H54 (cell line): ENCODE results near the gene FAM151B.
"Not testable (repeated sequence)": the region's sequence is repeated elsewhere in the genome, so short reads cannot be mapped to it uniquely, and the experiment has no call there.

Source experiments
- DNase-seq: peaks from one replicate; pipeline ENCODE4 v3.0.0; 2011; ENCODE audit warnings: low spot score, mixed read lengths; ENCODE audit not compliant: insufficient read length
- FAIRE-seq: peaks from 3 replicates; lab custom pipeline; 2011; peaks lifted over from hg19 to GRCh38; lab: Jason Lieb, UNC
- POLR2A ChIP-seq: IDR thresholded peaks from 2 replicates; pipeline ENCODE4 v1.6.1; 2011; ENCODE audit warnings: low read depth, mild to moderate bottlenecking, low read length

Gene FAM151B

GRCh38 chr5:80541392-80541791 is 53.5 kb downstream of the FAM151B start:
- no peak for FAIRE-seq

GRCh38 chr5:80554646-80555045 is 66.7 kb downstream of the FAM151B start:
- FAIRE-seq (no peak), DNase-seq (no peak)
- TF ChIP-seq POLR2A: no peak

More at GRCh38 chr5:80541392-80541791, 53.5 kb downstream of the FAM151B start:
- no peak for DNase-seq
- no peak for TF ChIP-seq POLR2A

- TF ChIP-seq POLR2A: no peak
- FAIRE-seq: no peak
- no peak for DNase-seq
Measured at GRCh38 chr5:80555099-80555498, 67.2 kb downstream of the FAM151B start.

GRCh38 chr5:80559244-80559643 is 71.3 kb downstream of the FAM151B start:
- no peak for FAIRE-seq
- no peak for DNase-seq
- no peak for TF ChIP-seq POLR2A

GRCh38 chr5:80565330-80565729 is 77.4 kb downstream of the FAM151B start:
- no peak for FAIRE-seq
- no peak for TF ChIP-seq POLR2A
- no peak for DNase-seq

GRCh38 chr5:80566711-80567259 is 78.9 kb downstream of the FAM151B start:
- FAIRE-seq: no peak
- no peak for DNase-seq
- TF ChIP-seq POLR2A: no peak

- FAIRE-seq (no peak), DNase-seq (no peak)
- TF ChIP-seq POLR2A: no peak
Measured at GRCh38 chr5:80568251-80568650, 80.4 kb downstream of the FAM151B start.

GRCh38 chr5:80569086-80569960 is 81.4 kb downstream of the FAM151B start:
- no peak for TF ChIP-seq POLR2A
- FAIRE-seq: no peak
- no peak for DNase-seq

GRCh38 chr5:80569961-80570786 is 82.3 kb downstream of the FAM151B start, which contains the start of gene ANKRD34B:
Gene ANKRD34B (minus strand): TSS chr5:80570280. CDS start chr5:80560019, 10,261 bp downstream.
- TF ChIP-seq POLR2A: no peak
- no peak for FAIRE-seq
- DNase-seq: no peak

GRCh38 chr5:80573062-80573461 is 85.2 kb downstream of the FAM151B start:
- DNase-seq (no peak), FAIRE-seq (no peak)
- no peak for TF ChIP-seq POLR2A

GRCh38 chr5:80576383-80576782 is 88.5 kb downstream of the FAM151B start:
- no peak for TF ChIP-seq POLR2A
- DNase-seq: no peak
- FAIRE-seq: no peak

GRCh38 chr5:80577707-80578106 is 89.8 kb downstream of the FAM151B start:
- DNase-seq (no peak), FAIRE-seq (no peak)

GRCh38 chr5:80579050-80579449 is 91.2 kb downstream of the FAM151B start:
- no peak for TF ChIP-seq POLR2A
- FAIRE-seq: no peak
- no peak for DNase-seq

More at GRCh38 chr5:80577707-80578106, 89.8 kb downstream of the FAM151B start:
- TF ChIP-seq POLR2A: no peak

GRCh38 chr5:80580291-80580690 is 92.4 kb downstream of the FAM151B start:
- not testable (repeated sequence) for DNase-seq, FAIRE-seq

GRCh38 chr5:80584770-80585169 is 96.9 kb downstream of the FAM151B start:
- no peak for TF ChIP-seq POLR2A
- DNase-seq (no peak), FAIRE-seq (no peak)
